Calu3 (cell line): ENCODE data around the gene RRP9. TPM values are rescaled to one million over a fixed set of nuclear protein-coding genes. Genes with fewer than 3 reads are reported as not detected.

ENCODE experiments used
- BruUV-seq: library from RNA; stranded (reverse); fragments of 400-500 nt; replicated peaks from 2 replicates; lab custom pipeline; 2021; lab: Mats Ljungman, UMichigan
- CTCF ChIA-PET: fragments of 300-600 bp; sonication (Branson Sonifier 250); formaldehyde crosslinking; loops from one replicate; lab custom pipeline; 2022; ENCODE audit warnings: antibody characterized with exemption; lab: Charles Lee
- DNase-seq: peaks from one replicate; pipeline ENCODE4 v3.0.0; 2022
- H3K27ac Mint-ChIP-seq: one replicate; pipeline ENCODE4 v1.8.0; 2022; ENCODE audit warnings: mixed read lengths; ENCODE audit not compliant: unreplicated experiment
- H3K27me3 Mint-ChIP-seq: one replicate; pipeline ENCODE4 v1.8.0; 2022; ENCODE audit warnings: mixed read lengths; ENCODE audit not compliant: unreplicated experiment
- H3K36me3 Mint-ChIP-seq: one replicate; pipeline ENCODE4 v1.8.0; 2022; ENCODE audit warnings: mild to moderate bottlenecking, moderate library complexity, mixed read lengths; ENCODE audit not compliant: insufficient read depth, unreplicated experiment
- H3K4me1 Mint-ChIP-seq: one replicate; pipeline ENCODE4 v1.8.0; 2022; ENCODE audit warnings: mild to moderate bottlenecking, low read depth, mixed read lengths; ENCODE audit not compliant: unreplicated experiment
- H3K4me3 Mint-ChIP-seq: one replicate; pipeline ENCODE4 v1.8.0; 2022; ENCODE audit warnings: mild to moderate bottlenecking, low read depth, moderate library complexity, mixed read lengths; ENCODE audit not compliant: unreplicated experiment
- H3K9me3 Mint-ChIP-seq: one replicate; pipeline ENCODE4 v1.8.0; 2022; ENCODE audit warnings: low read depth, mixed read lengths; ENCODE audit not compliant: unreplicated experiment
- CTCF ChIP-seq: fragments of 200-600 bp; IDR thresholded peaks from one replicate; pipeline ENCODE4 v1.8.0; 2022; ENCODE audit warnings: antibody characterized with exemption; ENCODE audit not compliant: unreplicated experiment
- intact Hi-C: fragments of 100-400 bp; cut with micrococcal nuclease; formaldehyde crosslinking; loops from one replicate; pipeline ENCODE4 v1.10.0; 2022; ENCODE audit not compliant: unreplicated experiment
- total RNA-seq: library from RNA; stranded (reverse); gene quantifications from 2 replicates; pipeline ENCODE4 v1.2.3, GENCODE V29; 2022

The RRP9 gene
- total RNA-seq, 1 experiment from 2014 or later = 39.3 TPM

- H3K36me3 Mint-ChIP-seq = no peaks in the 10 kb centered on the region
- H3K27ac Mint-ChIP-seq = no peak overlapping the region
- CTCF ChIA-PET = no interaction called here
- BruUV-seq = no TSS peak
- no peak for TF ChIP-seq CTCF
- H3K4me3 Mint-ChIP-seq = no peak overlapping the region
- no peak for DNase-seq
- H3K4me1 Mint-ChIP-seq = peaks cover 8% of the 10 kb centered on the region
- H3K9me3 Mint-ChIP-seq = no peaks in the 10 kb centered on the region
- intact Hi-C loops = no loop called here
- H3K27me3 Mint-ChIP-seq = no peaks in the 10 kb centered on the region
Measured at GRCh38 chr3:51888463-51889105, 53.1 kb downstream of the RRP9 start.

GRCh38 chr3:51887620-51888019 lies 54.1 kb downstream of the RRP9 start:
- Mint-ChIP-seq H3K27ac (peak overlapping the region; percentile 15), H3K36me3 (no peaks in the 10 kb centered on the region), H3K4me3 (no peak overlapping the region), H3K4me1 (peaks cover 8% of the 10 kb centered on the region), H3K27me3 (no peaks in the 10 kb centered on the region), H3K9me3 (no peaks in the 10 kb centered on the region)
- intact Hi-C loops = no loop called here
- peak; percentile 80 for DNase-seq
- CTCF ChIA-PET = interaction anchor here (0.7 to 0.9 kb wide), 3 partner anchors 10 to 692 kb away, joined by 3 read pairs; no protein-coding TSS in a partner anchor
- no TSS peak for BruUV-seq
- no peak for TF ChIP-seq CTCF

GRCh38 chr3:51886447-51886846 lies 55.3 kb downstream of the RRP9 start:
- intact Hi-C loops = no loop called here
- Mint-ChIP-seq H3K4me1 (peaks cover 8% of the 10 kb centered on the region), H3K27me3 (no peaks in the 10 kb centered on the region), H3K4me3 (no peak overlapping the region), H3K27ac (no peak overlapping the region), H3K36me3 (no peaks in the 10 kb centered on the region), H3K9me3 (no peaks in the 10 kb centered on the region)
- TF ChIP-seq CTCF = no peak
- no peak for DNase-seq
- no TSS peak for BruUV-seq
- CTCF ChIA-PET = no interaction called here

Other genes starting within 250 kb of the RRP9 start
- gene GRM2, start 234.8 kb downstream of the RRP9 start, total RNA-seq = 0.57 and 0.81 TPM in 2 replicates
- gene IQCF6, start 162.7 kb downstream of the RRP9 start, total RNA-seq = not detected in 2 replicates
- gene IQCF2, start 80.3 kb downstream of the RRP9 start, total RNA-seq = not detected in 2 replicates
- gene IQCF5, start 66.3 kb downstream of the RRP9 start, total RNA-seq = not detected in 2 replicates
- not detected in 2 replicates for gene IQCF1, start 38.6 kb downstream of the RRP9 start, total RNA-seq
- 15.0 and 20.4 TPM in 2 replicates for gene PARP3, start 459 bp upstream of the RRP9 start, total RNA-seq
- gene GPR62, start 13.5 kb upstream of the RRP9 start, total RNA-seq = not detected in 2 replicates
- gene PCBP4, start 25.6 kb upstream of the RRP9 start, total RNA-seq = 29.8 and 31.5 TPM in 2 replicates
- 39.8 and 45.4 TPM in 2 replicates for gene ABHD14B, start 32.1 kb upstream of the RRP9 start, total RNA-seq
- gene ABHD14A, start 33.2 kb upstream of the RRP9 start, total RNA-seq = 6.6 and 7.3 TPM in 2 replicates
- gene ACY1, start 41.6 kb upstream of the RRP9 start, total RNA-seq = 71.6 and 74.9 TPM in 2 replicates
- gene RPL29, start 54.0 kb upstream of the RRP9 start, total RNA-seq = 747 and 782 TPM in 2 replicates
- 7.7 and 7.9 TPM in 2 replicates for gene DUSP7, start 114.7 kb upstream of the RRP9 start, total RNA-seq
- gene POC1A, start 212.5 kb upstream of the RRP9 start, total RNA-seq = 26.4 and 26.9 TPM in 2 replicates